ENCODE results near the gene AIFM1. TPM values are rescaled to one million over a fixed set of nuclear protein-coding genes. Genes with fewer than 3 reads are reported as not detected.

AIFM1 gene
- polyA plus RNA-seq, 1 of the 3 experiments (the other 2 are of a cell fraction), result 49.8 TPM

DNA sequence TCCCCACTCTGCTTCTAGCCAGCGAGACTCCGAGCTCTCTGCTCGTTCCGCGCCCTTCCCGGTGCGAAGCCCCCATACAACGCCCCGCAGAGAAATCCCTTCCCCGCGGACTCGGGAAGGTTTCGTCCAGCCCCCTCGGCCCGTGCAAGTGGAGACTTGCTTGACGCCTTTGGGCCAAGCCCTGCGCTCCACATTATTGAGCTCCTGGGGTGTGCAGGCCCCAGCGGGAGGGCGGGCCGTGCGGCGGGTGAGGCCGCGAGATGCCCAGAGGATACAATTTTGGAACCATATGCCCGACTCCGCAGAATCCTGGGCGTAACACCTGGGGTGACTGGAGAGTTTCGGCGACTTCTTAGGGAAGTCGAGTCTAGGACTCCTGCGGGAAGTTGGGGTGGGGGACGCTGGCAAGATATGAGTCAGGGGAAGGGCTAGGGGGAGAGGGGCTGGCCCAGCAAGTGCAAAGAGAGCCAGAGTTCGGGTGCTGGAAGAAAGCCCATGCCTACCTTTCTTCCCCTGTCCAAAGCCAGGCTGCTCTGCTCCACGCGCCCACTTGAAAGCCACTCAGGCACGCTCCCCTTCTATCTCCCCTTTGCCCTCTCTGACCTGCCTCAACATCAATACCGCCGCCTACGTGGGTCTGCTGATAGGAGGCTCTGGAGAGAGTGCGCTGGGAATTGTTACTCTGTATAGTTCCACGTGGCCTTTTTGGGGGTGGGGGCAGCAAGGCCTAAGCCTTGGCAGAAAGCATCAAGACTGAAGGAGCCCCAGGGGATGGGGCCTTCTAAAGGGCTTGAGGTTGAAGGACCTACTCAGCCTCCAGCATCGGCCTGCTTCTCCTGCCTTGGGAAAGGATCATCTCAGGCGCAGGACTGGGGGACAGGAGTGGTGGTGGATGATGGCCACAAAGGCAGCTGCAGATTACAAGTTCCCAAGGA lies 54.2 kb downstream of the AIFM1 start:
- Histone ChIP-seq H3K4me3 (ENCODE audit: low read depth in 2 of 2, low read length in 1 of 2) (peak overlapping the region; percentile 36 to 44; a peak in 3 of 4 replicates), H2AFZ (ENCODE audit: low read depth) (0 out of 2 replicates have a peak overlapping the region, but pooled peaks have one; percentile 35), H3K9ac (peak overlapping the region; percentile 43; the same call in 1 of the 2 replicates), H3K9me2 (no peaks in the 10 kb centered on the region), H3K4me2 (peak overlapping the region; percentile 67), H3K9me3 (no peaks in the 10 kb centered on the region), H3K4me1 (ENCODE audit: control insufficient read depth in 1 of 2, insufficient read depth in 2 of 2, low read depth in 1 of 2, low read length in 1 of 2) (peaks cover 0 to 9% of the 10 kb centered on the region in 2 experiments; a peak in 1 of 4 replicates), H4K20me1 (ENCODE audit: insufficient read depth) (peaks cover 7% of the 10 kb centered on the region; the same call in 1 of the 2 replicates), H3F3A (replicated peaks; ENCODE audit: insufficient read depth) (no peaks in the 10 kb centered on the region), H3K27ac (ENCODE audit: low read depth in 2 of 2, low read length in 1 of 2) (0 out of 4 replicates have a peak overlapping the region, but pooled peaks of 1 of the 2 experiments have one; percentile 28), H3K27me3 (ENCODE audit: insufficient read depth) (peaks cover 21% of the 10 kb centered on the region; the same call in 1 of the 2 replicates), H3K79me2 (ENCODE audit: insufficient read depth) (peaks cover 44% of the 10 kb centered on the region; the same call in 1 of the 2 replicates), H3K36me3 (replicated peaks in 1 of 2; ENCODE audit: control insufficient read depth in 1 of 2, insufficient read depth in 2 of 2, low read length in 1 of 2) (no peaks in the 10 kb centered on the region)
- DNase-seq, result no peak
- TF ChIP-seq TCF12 (IDR thresholded peaks at IDR 0.05), result no peak
- TF ChIP-seq, protein P1, sequence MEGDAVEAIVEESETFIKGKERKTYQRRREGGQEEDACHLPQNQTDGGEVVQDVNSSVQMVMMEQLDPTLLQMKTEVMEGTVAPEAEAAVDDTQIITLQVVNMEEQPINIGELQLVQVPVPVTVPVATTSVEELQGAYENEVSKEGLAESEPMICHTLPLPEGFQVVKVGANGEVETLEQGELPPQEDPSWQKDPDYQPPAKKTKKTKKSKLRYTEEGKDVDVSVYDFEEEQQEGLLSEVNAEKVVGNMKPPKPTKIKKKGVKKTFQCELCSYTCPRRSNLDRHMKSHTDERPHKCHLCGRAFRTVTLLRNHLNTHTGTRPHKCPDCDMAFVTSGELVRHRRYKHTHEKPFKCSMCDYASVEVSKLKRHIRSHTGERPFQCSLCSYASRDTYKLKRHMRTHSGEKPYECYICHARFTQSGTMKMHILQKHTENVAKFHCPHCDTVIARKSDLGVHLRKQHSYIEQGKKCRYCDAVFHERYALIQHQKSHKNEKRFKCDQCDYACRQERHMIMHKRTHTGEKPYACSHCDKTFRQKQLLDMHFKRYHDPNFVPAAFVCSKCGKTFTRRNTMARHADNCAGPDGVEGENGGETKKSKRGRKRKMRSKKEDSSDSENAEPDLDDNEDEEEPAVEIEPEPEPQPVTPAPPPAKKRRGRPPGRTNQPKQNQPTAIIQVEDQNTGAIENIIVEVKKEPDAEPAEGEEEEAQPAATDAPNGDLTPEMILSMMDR (IDR thresholded peaks at IDR 0.05), result no peak
- no peak for TF ChIP-seq TAF1 (IDR thresholded peaks at IDR 0.05; ENCODE audit: borderline replicate concordance, low read depth, low read length)
- TF ChIP-seq RFX5 (IDR thresholded peaks at IDR 0.05; ENCODE audit: low read length), result no peak
- TF ChIP-seq REST (IDR thresholded peaks at IDR 0.05; ENCODE audit: low read depth, low read length), result no peak
- TF ChIP-seq RXRA (IDR thresholded peaks at IDR 0.05; ENCODE audit: borderline replicate concordance, low read depth), result no peak
- TF ChIP-seq TEAD4 (IDR thresholded peaks at IDR 0.05; ENCODE audit: borderline replicate concordance, insufficient read depth), result no peak
- TF ChIP-seq EZH2phosphoT487 (IDR thresholded peaks at IDR 0.05; ENCODE audit: borderline replicate concordance, low read depth), result no peak
- TF ChIP-seq, protein P2, sequence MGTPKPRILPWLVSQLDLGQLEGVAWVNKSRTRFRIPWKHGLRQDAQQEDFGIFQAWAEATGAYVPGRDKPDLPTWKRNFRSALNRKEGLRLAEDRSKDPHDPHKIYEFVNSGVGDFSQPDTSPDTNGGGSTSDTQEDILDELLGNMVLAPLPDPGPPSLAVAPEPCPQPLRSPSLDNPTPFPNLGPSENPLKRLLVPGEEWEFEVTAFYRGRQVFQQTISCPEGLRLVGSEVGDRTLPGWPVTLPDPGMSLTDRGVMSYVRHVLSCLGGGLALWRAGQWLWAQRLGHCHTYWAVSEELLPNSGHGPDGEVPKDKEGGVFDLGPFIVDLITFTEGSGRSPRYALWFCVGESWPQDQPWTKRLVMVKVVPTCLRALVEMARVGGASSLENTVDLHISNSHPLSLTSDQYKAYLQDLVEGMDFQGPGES (IDR thresholded peaks at IDR 0.05; ENCODE audit: low read depth, low read length), result no peak
- TF ChIP-seq, protein P3, sequence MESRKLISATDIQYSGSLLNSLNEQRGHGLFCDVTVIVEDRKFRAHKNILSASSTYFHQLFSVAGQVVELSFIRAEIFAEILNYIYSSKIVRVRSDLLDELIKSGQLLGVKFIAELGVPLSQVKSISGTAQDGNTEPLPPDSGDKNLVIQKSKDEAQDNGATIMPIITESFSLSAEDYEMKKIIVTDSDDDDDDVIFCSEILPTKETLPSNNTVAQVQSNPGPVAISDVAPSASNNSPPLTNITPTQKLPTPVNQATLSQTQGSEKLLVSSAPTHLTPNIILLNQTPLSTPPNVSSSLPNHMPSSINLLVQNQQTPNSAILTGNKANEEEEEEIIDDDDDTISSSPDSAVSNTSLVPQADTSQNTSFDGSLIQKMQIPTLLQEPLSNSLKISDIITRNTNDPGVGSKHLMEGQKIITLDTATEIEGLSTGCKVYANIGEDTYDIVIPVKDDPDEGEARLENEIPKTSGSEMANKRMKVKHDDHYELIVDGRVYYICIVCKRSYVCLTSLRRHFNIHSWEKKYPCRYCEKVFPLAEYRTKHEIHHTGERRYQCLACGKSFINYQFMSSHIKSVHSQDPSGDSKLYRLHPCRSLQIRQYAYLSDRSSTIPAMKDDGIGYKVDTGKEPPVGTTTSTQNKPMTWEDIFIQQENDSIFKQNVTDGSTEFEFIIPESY (IDR thresholded peaks at IDR 0.05; ENCODE audit: borderline replicate concordance, low read depth), result no peak
- no peak for TF ChIP-seq SMC3 (IDR thresholded peaks at IDR 0.05; ENCODE audit: low read depth, low read length)
- CTCF ChIA-PET, result interaction anchor here (1.0 to 1.2 kb wide), 3 partner anchors 9 to 61 kb away, joined by 3 read pairs; partner anchors contain the start of gene RAB33A
- POLR2A ChIA-PET, result no interaction called here
- WGBS (ENCODE audit: low lambda C conversion rate), result 62% methylated on average over 40 of the region's 43 CpGs
